IMR-90 (cell line): ENCODE results near the gene DDX6. TPM values are rescaled to one million over a fixed set of nuclear protein-coding genes. Genes with fewer than 3 reads are reported as not detected.

Experiments used
- ATAC-seq: fragments of 200-7000 bp; cut with Tn5 transposase; 2 replicates; pipeline ENCODE4 v1.9.1; 2020; ENCODE audit warnings: low read depth, mild to moderate bottlenecking, moderate library complexity
- BruUV-seq: library from RNA; stranded (reverse); fragments of 400-500 nt; replicated peaks from 2 replicates; lab custom pipeline; 2021; lab: Mats Ljungman, UMichigan
- CTCF ChIA-PET: fragments of 300-600 bp; formaldehyde crosslinking; extraction: SDS; loops from one replicate; lab custom pipeline; 2021; ENCODE audit warnings: antibody characterized with exemption; lab: Yijun Ruan, JAX
- POLR2A ChIA-PET: fragments of 300-600 bp; sonication (Branson Sonifier 250); formaldehyde crosslinking; loops from one replicate; lab custom pipeline; 2022; ENCODE audit warnings: antibody characterized with exemption; ENCODE audit not compliant: unreplicated experiment; lab: Charles Lee
- DNase-seq: peaks from one replicate; pipeline ENCODE4 v3.0.0; 2013
- H2AFZ ChIP-seq: replicated peaks from 2 replicates; pipeline ENCODE3; 2013; ENCODE audit warnings: low read length, mild to moderate bottlenecking; ENCODE audit not compliant: poor library complexity
- H2AK5ac ChIP-seq: 2 replicates; pipeline ENCODE4 v1.6.1; 2013; ENCODE audit warnings: low read depth, low read length, inconsistent platforms
- H2AK9ac ChIP-seq: replicated peaks from 2 replicates; pipeline ENCODE3; 2013; ENCODE audit warnings: mild to moderate bottlenecking, low read depth, low read length, moderate library complexity; ENCODE audit not compliant: poor library complexity
- H2BK120ac ChIP-seq: 2 replicates; pipeline ENCODE4 v1.6.1; 2013; ENCODE audit warnings: low read depth, low read length, inconsistent platforms
- H2BK15ac ChIP-seq: 3 replicates; pipeline ENCODE4 v1.6.1; 2013; ENCODE audit warnings: low read depth, low read length, inconsistent platforms
- H2BK20ac ChIP-seq: 2 replicates; pipeline ENCODE4 v1.6.1; 2013; ENCODE audit warnings: low read depth, mild to moderate bottlenecking, inconsistent platforms, low read length, moderate library complexity
- H2BK5ac ChIP-seq: 2 replicates; pipeline ENCODE4 v1.6.1; 2013; ENCODE audit warnings: mild to moderate bottlenecking, low read depth, low read length, inconsistent platforms; ENCODE audit not compliant: poor library complexity, severe bottlenecking
- H3K14ac ChIP-seq: replicated peaks from 2 replicates; pipeline ENCODE4 v1.6.1; 2013; ENCODE audit warnings: low read depth, low read length, inconsistent platforms
- H3K18ac ChIP-seq: 2 replicates; pipeline ENCODE4 v1.6.1; 2013; ENCODE audit warnings: low read depth, low read length, control low read depth
- H3K23ac ChIP-seq: 2 replicates; pipeline ENCODE4 v1.6.1; 2013; ENCODE audit warnings: low read depth, low read length, inconsistent platforms
- H3K27ac ChIP-seq: 2 replicates; pipeline ENCODE4 v1.5.1; 2013; ENCODE audit warnings: mild to moderate bottlenecking, control low read depth, low read length; ENCODE audit not compliant: insufficient read depth
- H3K27me3 ChIP-seq: 2 replicates; pipeline ENCODE4 v1.6.1; 2013; ENCODE audit warnings: low read length; ENCODE audit not compliant: control insufficient read depth, insufficient read depth
- H3K36me3 ChIP-seq: 2 replicates; pipeline ENCODE4 v1.6.1; 2013; ENCODE audit warnings: low read length, mixed read lengths; ENCODE audit not compliant: control insufficient read depth, insufficient read depth
- H3K4ac ChIP-seq: 2 replicates; pipeline ENCODE4 v1.6.1; 2013; ENCODE audit warnings: low read depth, low read length, inconsistent platforms
- H3K4me1 ChIP-seq: 2 replicates; pipeline ENCODE4 v1.6.1; 2013; ENCODE audit warnings: low read length, mixed read lengths; ENCODE audit not compliant: control insufficient read depth, insufficient read depth
- H3K4me2 ChIP-seq: 2 replicates; pipeline ENCODE4 v1.6.1; 2013; ENCODE audit warnings: low read depth, mild to moderate bottlenecking, control low read depth, low read length, moderate library complexity
- H3K4me3 ChIP-seq: 2 replicates; pipeline ENCODE4 v1.5.1; 2013; ENCODE audit warnings: low read depth, mild to moderate bottlenecking, control low read depth, low read length, moderate library complexity; ENCODE audit not compliant: insufficient read depth
- H3K56ac ChIP-seq: 2 replicates; pipeline ENCODE4 v1.6.1; 2013; ENCODE audit warnings: low read length, inconsistent platforms; ENCODE audit not compliant: insufficient read depth; ENCODE audit errors: extremely low read depth
- H3K79me1 ChIP-seq, 2 experiments: 2 replicates each; pipeline ENCODE4 v1.6.1; 2013; ENCODE audit warnings: low read length in 2 of 2, inconsistent platforms in 1 of 2, low read depth in 1 of 2
- H3K9ac ChIP-seq: 2 replicates; pipeline ENCODE4 v1.6.1; 2013; ENCODE audit warnings: low read depth, low read length, control low read depth
- H3K9me1 ChIP-seq: 2 replicates; pipeline ENCODE4 v1.6.1; 2013; ENCODE audit warnings: low read length, inconsistent platforms; ENCODE audit not compliant: insufficient read depth
- H3K9me3 ChIP-seq: 2 replicates; pipeline ENCODE4 v1.6.1; 2013; ENCODE audit warnings: low read length; ENCODE audit not compliant: control insufficient read depth, insufficient read depth
- H4K20me1 ChIP-seq: 2 replicates; pipeline ENCODE4 v1.6.1; 2013; ENCODE audit warnings: low read length, inconsistent platforms; ENCODE audit not compliant: insufficient read depth
- H4K5ac ChIP-seq: 2 replicates; pipeline ENCODE4 v1.6.1; 2013; ENCODE audit warnings: mild to moderate bottlenecking, low read depth, low read length, control low read depth
- H4K8ac ChIP-seq, 2 experiments: 2 replicates each; pipeline ENCODE4 v1.6.1; 2013; ENCODE audit warnings: low read depth in 2 of 2, low read length in 2 of 2, control low read depth in 1 of 2, inconsistent platforms in 1 of 2
- H4K91ac ChIP-seq: 2 replicates; pipeline ENCODE4 v1.6.1; 2013; ENCODE audit warnings: low read depth, low read length, inconsistent platforms; ENCODE audit not compliant: insufficient read depth
- BHLHE40 ChIP-seq: fragments of 150-350 bp; IDR thresholded peaks from 2 replicates; pipeline ENCODE4 v1.6.1; 2016; ENCODE audit warnings: mild to moderate bottlenecking, low read depth, low read length
- CTCF ChIP-seq: conservative IDR thresholded peaks from 2 replicates; pipeline ENCODE4 v1.5.1; 2012; ENCODE audit warnings: mild to moderate bottlenecking, low read depth, low read length, improper control_type of control experiment
- ELK1 ChIP-seq: fragments of 150-350 bp; IDR thresholded peaks from 2 replicates; pipeline ENCODE4 v1.6.1; 2016; ENCODE audit warnings: low read depth, mild to moderate bottlenecking, low read length, moderate library complexity, borderline replicate concordance
- FOS ChIP-seq: fragments of 150-350 bp; IDR thresholded peaks from 2 replicates; pipeline ENCODE4 v1.6.1; 2016; ENCODE audit warnings: low read depth, low read length
- MAFK ChIP-seq: IDR thresholded peaks from 2 replicates; pipeline ENCODE4 v1.6.1; 2012; ENCODE audit warnings: low read depth, low read length, improper control_type of control experiment
- MXI1 ChIP-seq: IDR thresholded peaks from 2 replicates; pipeline ENCODE4 v1.6.1; 2012; ENCODE audit warnings: low read depth, mild to moderate bottlenecking, low read length, moderate library complexity, borderline replicate concordance
- NFE2L2 ChIP-seq: fragments of 150-350 bp; IDR thresholded peaks from 2 replicates; pipeline ENCODE4 v1.6.1; 2016; ENCODE audit warnings: low read depth, mild to moderate bottlenecking, low read length
- POLR2A ChIP-seq: IDR thresholded peaks from 2 replicates; pipeline ENCODE4 v1.6.1; 2012; ENCODE audit warnings: mild to moderate bottlenecking, low read depth, low read length
- WGBS, 2 experiments: methylation state at CpG; one replicate each; pipeline versions ENCODE4 v1.1.5 to v1.1.7; 2013; ENCODE audit warnings: missing lambda C conversion rate in 2 of 2; ENCODE audit not compliant: insufficient read length in 1 of 2; ENCODE audit errors: extremely low coverage in 2 of 2; 5-methylcytosine and 5-hydroxymethylcytosine counted together
- dilution Hi-C: fragments of 300-500 bp; cut with HindIII; formaldehyde crosslinking; loops from one replicate; pipeline ENCODE4 v1.14.3; 2018; ENCODE audit warnings: low sequenced_read_pairs; ENCODE audit not compliant: unreplicated experiment
- in situ Hi-C: fragments of 300-500 bp; cut with MboI; formaldehyde crosslinking; loops from 3 replicates; pipeline ENCODE4 v1.14.3; 2019; ENCODE audit warnings: low sequenced_read_pairs, inconsistent platforms, mixed read lengths
- intact Hi-C: fragments of 100-400 bp; cut with micrococcal nuclease; formaldehyde crosslinking; loops from 2 replicates; pipeline ENCODE4 v1.10.0; 2022
- polyA plus RNA-seq, 3 experiments: library from polyadenylated mRNA; depleted of rRNA; stranded (reverse); fragments of >200 nt; gene quantifications; 2 replicates each; pipeline ENCODE4 v1.2.3, GENCODE V29; 2012; ENCODE audit warnings: low replicate concordance in 1 of 3
- total RNA-seq: library from RNA; depleted of rRNA; stranded (reverse); fragments of >200 nt; gene quantifications from 2 replicates; pipeline ENCODE4 v1.2.3, GENCODE V29; 2012

Gene DDX6
- total and polyA plus RNA-seq, 2 of the 4 experiments (the other 2 are of a cell fraction), result 19.2 to 197 TPM

GRCh38 chr11:118818130-118818529 lies 27.2 kb upstream of the DDX6 start:
- Histone ChIP-seq H3K36me3 (no peaks in the 10 kb centered on the region), H4K91ac (no peak overlapping the region), H3K14ac (no peak overlapping the region), H2BK15ac (no peak overlapping the region), H2BK5ac (no peak overlapping the region), H3K4me1 (no peaks in the 10 kb centered on the region), H2BK20ac (no peak overlapping the region), H2AFZ (no peak overlapping the region), H3K79me1 (no peaks in the 10 kb centered on the region), H3K9me1 (0 out of 2 replicates have a peak, but pooled peaks cover 3% of the 10 kb centered on the region), H3K9me3 (no peaks in the 10 kb centered on the region), H3K27ac (no peak overlapping the region), H2AK5ac (no peak overlapping the region), H3K4me2 (no peak overlapping the region), H3K4me3 (no peak overlapping the region), H4K5ac (no peak overlapping the region), H4K20me1 (no peaks in the 10 kb centered on the region), H3K9ac (no peak overlapping the region), H3K23ac (no peak overlapping the region), H3K27me3 (peaks cover 9% of the 10 kb centered on the region), H3K4ac (no peak overlapping the region), H3K18ac (no peak overlapping the region), H2AK9ac (no peak overlapping the region), H2BK120ac (no peak overlapping the region), H3K56ac (no peak overlapping the region), H4K8ac (no peak overlapping the region)
- ChIA-PET CTCF (no interaction called here), POLR2A (no interaction called here)
- no peak for ATAC-seq
- WGBS, 2 experiments, result no CpG with 5 or more reads among the region's 4 CpGs
- no TSS peak for BruUV-seq
- in situ Hi-C loops, result no loop called here
- dilution Hi-C loops, result no loop called here
- intact Hi-C loops, result no loop called here
- DNase-seq, result no peak
- no peak for TF ChIP-seq MXI1
- TF ChIP-seq POLR2A, result no peak
- no peak for TF ChIP-seq CTCF
- TF ChIP-seq ELK1, result no peak
- no peak for TF ChIP-seq FOS
- TF ChIP-seq BHLHE40, result no peak
- TF ChIP-seq MAFK, result no peak
- TF ChIP-seq NFE2L2, result no peak
